RWPE2 (cell line): ENCODE data around the gene ERBIN.

ENCODE experiments used
- ATAC-seq: fragments of 200-7000 bp; cut with Tn5 transposase; 3 replicates; pipeline ENCODE4 v1.9.1; 2021; ENCODE audit warnings: low read depth
- DNase-seq: peaks from one replicate; pipeline ENCODE4 v3.0.0-alpha.2; 2020; ENCODE audit warnings: low spot score
- H3K27ac ChIP-seq: fragments of 450-650 bp; 2 replicates; pipeline ENCODE4 v1.5.1; 2017; ENCODE audit warnings: mild to moderate bottlenecking; ENCODE audit not compliant: poor library complexity, severe bottlenecking
- H3K27me3 ChIP-seq: fragments of 250-450 bp; sonication (Bioruptor Pico); 2 replicates; pipeline ENCODE4 v1.5.1; 2021; ENCODE audit warnings: mild to moderate bottlenecking, moderate library complexity; ENCODE audit not compliant: insufficient read depth, poor library complexity, severe bottlenecking
- H3K36me3 ChIP-seq: fragments of 250-450 bp; sonication (Bioruptor Pico); 2 replicates; pipeline ENCODE4 v1.5.1; 2020; ENCODE audit warnings: low read depth, mild to moderate bottlenecking, moderate library complexity
- H3K4me1 ChIP-seq: fragments of 250-450 bp; sonication (Bioruptor Pico); 2 replicates; pipeline ENCODE4 v1.5.1; 2021; ENCODE audit warnings: mild to moderate bottlenecking, moderate library complexity; ENCODE audit not compliant: insufficient read depth, poor library complexity, severe bottlenecking
- H3K4me3 ChIP-seq: fragments of 250-450 bp; sonication (Bioruptor Pico); 2 replicates; pipeline ENCODE4 v1.5.1; 2021; ENCODE audit warnings: mild to moderate bottlenecking, moderate library complexity; ENCODE audit not compliant: severe bottlenecking
- H3K9me3 ChIP-seq: fragments of 250-450 bp; sonication (Bioruptor Pico); 2 replicates; pipeline ENCODE4 v1.5.1; 2021; ENCODE audit warnings: mild to moderate bottlenecking, moderate library complexity; ENCODE audit not compliant: severe bottlenecking
- CTCF ChIP-seq: fragments of 450-650 bp; IDR thresholded peaks from one replicate; pipeline ENCODE4 v1.5.1; 2017; ENCODE audit warnings: mild to moderate bottlenecking, moderate library complexity; ENCODE audit not compliant: poor library complexity, severe bottlenecking

ERBIN gene

GRCh38 chr5:66074901-66075300 lies 148.5 kb downstream of the ERBIN start:
- peaks cover 58% of the 10 kb centered on the region for H3K36me3 ChIP-seq
- TF ChIP-seq CTCF = no peak
- no peak overlapping the region for H3K27ac ChIP-seq
- DNase-seq = no peak
- no peak overlapping the region for H3K4me3 ChIP-seq
- no peaks in the 10 kb centered on the region for H3K4me1 ChIP-seq
- no peaks in the 10 kb centered on the region for H3K9me3 ChIP-seq
- ATAC-seq = no peak
- no peaks in the 10 kb centered on the region for H3K27me3 ChIP-seq

GRCh38 chr5:66080664-66081063 lies 154.3 kb downstream of the ERBIN start:
- H3K9me3 ChIP-seq = no peaks in the 10 kb centered on the region
- no peaks in the 10 kb centered on the region for H3K4me1 ChIP-seq
- DNase-seq (no peak), ATAC-seq (no peak)
- H3K27ac ChIP-seq = no peak overlapping the region
- peaks cover 44% of the 10 kb centered on the region for H3K36me3 ChIP-seq
- H3K4me3 ChIP-seq = no peak overlapping the region
- no peak for TF ChIP-seq CTCF
- H3K27me3 ChIP-seq = no peaks in the 10 kb centered on the region

DNA sequence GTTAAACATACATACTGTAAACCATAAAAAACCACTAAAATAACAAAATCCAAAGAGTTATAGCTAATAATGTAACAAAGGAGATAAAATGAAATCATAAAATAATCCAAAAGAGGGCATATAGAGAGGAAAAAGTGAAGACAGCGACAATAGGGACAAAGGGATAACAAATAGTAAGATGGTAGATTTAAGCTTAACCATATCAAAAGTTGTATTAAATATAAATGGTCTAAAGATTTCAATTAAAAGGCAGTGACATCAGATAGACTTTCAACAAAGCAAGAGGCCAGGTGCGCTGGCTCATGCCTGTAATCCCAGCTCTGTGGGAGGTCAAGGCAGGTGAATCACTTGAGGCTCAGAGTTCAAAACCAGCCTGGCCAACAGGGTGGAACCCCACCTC lies 163.0 kb downstream of the ERBIN start:
- no peaks in the 10 kb centered on the region for H3K27me3 ChIP-seq
- no peak for TF ChIP-seq CTCF
- H3K9me3 ChIP-seq = peaks cover 13% of the 10 kb centered on the region
- no peaks in the 10 kb centered on the region for H3K4me1 ChIP-seq
- H3K27ac ChIP-seq = no peak overlapping the region
- H3K4me3 ChIP-seq = no peak overlapping the region
- DNase-seq (no peak), ATAC-seq (no peak)
- peaks cover 11% of the 10 kb centered on the region for H3K36me3 ChIP-seq

GRCh38 chr5:66100851-66101250 lies 174.5 kb downstream of the ERBIN start:
- ATAC-seq (no peak), DNase-seq (no peak)
- Histone ChIP-seq H3K9me3 (peaks cover 5% of the 10 kb centered on the region), H3K27me3 (no peaks in the 10 kb centered on the region), H3K36me3 (no peaks in the 10 kb centered on the region), H3K27ac (no peak overlapping the region), H3K4me1 (no peaks in the 10 kb centered on the region), H3K4me3 (no peak overlapping the region)
- no peak for TF ChIP-seq CTCF

DNA sequence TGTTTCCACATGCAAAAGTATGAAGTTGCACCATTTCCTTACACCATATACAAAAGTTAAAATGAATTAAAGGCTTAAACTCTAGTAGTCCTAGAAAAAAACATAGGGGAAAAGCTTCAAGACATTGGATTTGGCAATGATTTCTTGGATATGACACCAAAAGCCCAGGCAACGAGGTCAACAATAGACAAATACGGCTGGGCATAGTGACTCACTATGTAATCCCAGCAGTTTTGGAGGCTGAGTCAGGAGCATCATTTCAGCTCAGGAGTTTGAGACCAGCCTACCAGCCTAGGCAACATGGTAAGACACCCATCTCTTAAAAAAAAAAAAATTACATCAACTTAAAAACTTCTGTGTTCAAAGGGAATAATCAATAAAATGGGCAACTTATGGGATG lies 186.8 kb downstream of the ERBIN start:
- no peak for TF ChIP-seq CTCF
- ATAC-seq (peak; percentile 99), DNase-seq (no peak)

More for the DNA sequence above, 186.8 kb downstream of the ERBIN start:
- Histone ChIP-seq H3K27me3 (no peaks in the 10 kb centered on the region), H3K27ac (no peak overlapping the region), H3K4me3 (no peak overlapping the region), H3K9me3 (peaks cover 2% of the 10 kb centered on the region), H3K36me3 (no peaks in the 10 kb centered on the region), H3K4me1 (peaks cover 5% of the 10 kb centered on the region)
